SK-N-SH (cell line): ENCODE data around the gene STX16. TPM values are rescaled to one million over a fixed set of nuclear protein-coding genes. Genes with fewer than 3 reads are reported as not detected.

ENCODE experiments used
- CTCF ChIA-PET: fragments of 300-600, 350-600 bp; formaldehyde crosslinking; extraction: SDS; loops from one replicate; lab custom pipeline; 2021; lab: Yijun Ruan, JAX
- POLR2A ChIA-PET: fragments of 350-600 bp; sonication (Branson Sonifier 250); formaldehyde crosslinking; extraction: SDS; loops from one replicate; lab custom pipeline; 2020; ENCODE audit warnings: antibody characterized with exemption, inconsistent platforms; lab: Yijun Ruan, JAX
- DNase-seq: peaks from one replicate; pipeline ENCODE4 v3.0.0; 2012
- H2AFZ ChIP-seq: fragments of 200-600 bp; sonication (generic); 2 replicates; pipeline ENCODE4 v1.8.1; 2016; ENCODE audit warnings: antibody characterized with exemption, mild to moderate bottlenecking, low read depth
- H3F3A ChIP-seq: fragments of 200-600 bp; sonication (generic); replicated peaks from 2 replicates; pipeline ENCODE3; 2016; ENCODE audit warnings: antibody characterized with exemption, mild to moderate bottlenecking; ENCODE audit not compliant: insufficient read depth
- H3K27ac ChIP-seq, 2 experiments: fragments of 200-500 bp in 1 of 2; fragments of 200-600 bp in 1 of 2; sonication (Bioruptor generic) in 1 of 2; sonication (generic), shearing (Covaris generic) in 1 of 2; 2 replicates each; pipeline versions ENCODE4 v1.5.1 to v1.6.1; 2014 to 2016; ENCODE audit warnings: low read depth in 2 of 2, inconsistent platforms in 1 of 2, low read length in 1 of 2, mild to moderate bottlenecking in 1 of 2, mixed read lengths in 1 of 2
- H3K27me3 ChIP-seq: fragments of 200-600 bp; sonication (generic), shearing (Covaris generic); 2 replicates; pipeline ENCODE4 v1.6.1; 2016; ENCODE audit warnings: mixed run types; ENCODE audit not compliant: insufficient read depth
- H3K36me3 ChIP-seq, 2 experiments: fragments of 200-500 bp in 1 of 2; fragments of 200-600 bp in 1 of 2; sonication (Bioruptor generic) in 1 of 2; sonication (generic) in 1 of 2; replicated peaks in 1 of 2; 2 replicates each; pipeline versions ENCODE3 to v1.5.1; 2014 to 2016; ENCODE audit warnings: low read length in 1 of 2, mild to moderate bottlenecking in 1 of 2; ENCODE audit not compliant: insufficient read depth in 2 of 2, control insufficient read depth in 1 of 2
- H3K4me1 ChIP-seq, 2 experiments: fragments of 200-500 bp in 1 of 2; fragments of 200-600 bp in 1 of 2; sonication (Bioruptor generic) in 1 of 2; sonication (generic), shearing (Covaris generic) in 1 of 2; 2 replicates each; pipeline versions ENCODE4 v1.5.1 to v1.6.1; 2014 to 2016; ENCODE audit warnings: low read depth in 1 of 2, low read length in 1 of 2, mixed run types in 1 of 2; ENCODE audit not compliant: insufficient read depth in 2 of 2, control insufficient read depth in 1 of 2
- H3K4me2 ChIP-seq: fragments of 200-600 bp; sonication (generic), shearing (Covaris generic); 2 replicates; pipeline ENCODE4 v1.6.1; 2017; ENCODE audit warnings: mixed run types
- H3K4me3 ChIP-seq, 2 experiments: fragments of 200-500 bp in 1 of 2; fragments of 200-600 bp in 1 of 2; sonication (Bioruptor generic) in 1 of 2; sonication (generic), shearing (Covaris generic) in 1 of 2; 2 replicates each; pipeline versions ENCODE4 v1.5.1 to v1.8.1; 2014 to 2016; ENCODE audit warnings: low read depth in 2 of 2, inconsistent platforms in 1 of 2, low read length in 1 of 2, mild to moderate bottlenecking in 1 of 2, mixed read lengths in 1 of 2, moderate library complexity in 1 of 2
- H3K79me2 ChIP-seq: fragments of 200-600 bp; sonication (generic); 2 replicates; pipeline ENCODE4 v1.8.1; 2017; ENCODE audit warnings: mild to moderate bottlenecking; ENCODE audit not compliant: insufficient read depth
- H3K9ac ChIP-seq: fragments of 200-600 bp; sonication (generic); 2 replicates; pipeline ENCODE4 v1.6.1; 2017; ENCODE audit warnings: mixed run types
- H3K9me2 ChIP-seq: fragments of 200-600 bp; sonication (generic); 2 replicates; pipeline ENCODE4 v1.6.1; 2017; ENCODE audit warnings: mixed run types
- H3K9me3 ChIP-seq: fragments of 200-600 bp; sonication (generic); 2 replicates; pipeline ENCODE4 v1.6.1; 2017; ENCODE audit warnings: mixed run types, mild to moderate bottlenecking, moderate library complexity
- H4K20me1 ChIP-seq: fragments of 200-600 bp; sonication (generic); 2 replicates; pipeline ENCODE4 v1.6.1; 2017; ENCODE audit warnings: mild to moderate bottlenecking, mixed run types; ENCODE audit not compliant: insufficient read depth
- CHD2 ChIP-seq: fragments of 150-350 bp; IDR thresholded peaks from 2 replicates; pipeline ENCODE4 v1.6.1; 2018; ENCODE audit warnings: low read length; ENCODE audit not compliant: partially characterized antibody
- ELF1 ChIP-seq: IDR thresholded peaks from 2 replicates; pipeline ENCODE4 v1.4.0; 2012
- EP300 ChIP-seq, 2 experiments: IDR thresholded peaks; 2 replicates each; pipeline versions ENCODE4 v1.4.0 to v1.6.1; 2012; ENCODE audit warnings: borderline replicate concordance in 1 of 2, low read depth in 1 of 2, low read length in 1 of 2
- EZH2phosphoT487 ChIP-seq: fragments of 200-600 bp; sonication (generic); IDR thresholded peaks from 2 replicates; pipeline ENCODE4 v1.6.1; 2017; ENCODE audit warnings: low read depth, mixed run types, mild to moderate bottlenecking, antibody characterized with exemption, moderate library complexity, borderline replicate concordance
- FOSL2 ChIP-seq: IDR thresholded peaks from 2 replicates; pipeline ENCODE4 v1.4.0; 2012; ENCODE audit warnings: low read depth, mild to moderate bottlenecking, moderate library complexity, borderline replicate concordance
- FOXM1 ChIP-seq: IDR thresholded peaks from 2 replicates; pipeline ENCODE4 v1.4.0; 2012; ENCODE audit warnings: low read depth, mild to moderate bottlenecking
- GABPA ChIP-seq: IDR thresholded peaks from 2 replicates; pipeline ENCODE4 v1.4.0; 2012; ENCODE audit warnings: low read depth, mild to moderate bottlenecking
- GATA2 ChIP-seq: sonication (generic); formaldehyde crosslinking; IDR thresholded peaks from 2 replicates; pipeline ENCODE4 v1.5.0; 2020; ENCODE audit warnings: mild to moderate bottlenecking, missing genetic modification reagents
- JUND ChIP-seq: IDR thresholded peaks from 2 replicates; pipeline ENCODE4 v1.4.0; 2012
- MAX ChIP-seq: IDR thresholded peaks from 2 replicates; pipeline ENCODE4 v1.4.0; 2012; ENCODE audit warnings: low read depth
- MEF2A ChIP-seq: IDR thresholded peaks from 2 replicates; pipeline ENCODE4 v1.4.0; 2012; ENCODE audit warnings: low read depth, borderline replicate concordance
- MXI1 ChIP-seq: IDR thresholded peaks from 2 replicates; pipeline ENCODE4 v1.6.1; 2012; ENCODE audit warnings: mild to moderate bottlenecking, low read depth, low read length, improper control_type of control experiment
- POLR2AphosphoS5 ChIP-seq: IDR thresholded peaks from 2 replicates; pipeline ENCODE4 v1.6.1; 2012; ENCODE audit warnings: low read depth, low read length
- RCOR1 ChIP-seq: fragments of 150-350 bp; IDR thresholded peaks from 2 replicates; pipeline ENCODE4 v1.6.1; 2017; ENCODE audit warnings: antibody characterized with exemption, low read length
- RXRA ChIP-seq: IDR thresholded peaks from 2 replicates; pipeline ENCODE4 v1.4.0; 2012; ENCODE audit warnings: low read depth, mild to moderate bottlenecking, borderline replicate concordance
- TAF1 ChIP-seq: IDR thresholded peaks from 2 replicates; pipeline ENCODE4 v1.6.1; 2012; ENCODE audit warnings: low read depth, mild to moderate bottlenecking, low read length, moderate library complexity, borderline replicate concordance
- TCF12 ChIP-seq: IDR thresholded peaks from 2 replicates; pipeline ENCODE4 v1.4.0; 2012
- TEAD4 ChIP-seq: IDR thresholded peaks from 2 replicates; pipeline ENCODE4 v1.4.0; 2012; ENCODE audit warnings: mild to moderate bottlenecking, borderline replicate concordance; ENCODE audit not compliant: insufficient read depth
- USF1 ChIP-seq: IDR thresholded peaks from 2 replicates; pipeline ENCODE4 v1.4.0; 2012; ENCODE audit warnings: low read depth, borderline replicate concordance
- USF2 ChIP-seq: fragments of 150-350 bp; IDR thresholded peaks from 2 replicates; pipeline ENCODE4 v1.6.1; 2017; ENCODE audit warnings: antibody characterized with exemption, low read length, low read depth, borderline replicate concordance
- YY1 ChIP-seq: IDR thresholded peaks from 2 replicates; pipeline ENCODE4 v1.4.0; 2012; ENCODE audit warnings: low read depth, mild to moderate bottlenecking
- WGBS: methylation state at CpG from one replicate; pipeline ENCODE4 v1.1.6; 2017; ENCODE audit warnings: low lambda C conversion rate; 5-methylcytosine and 5-hydroxymethylcytosine counted together
- polyA plus RNA-seq, 3 experiments: library from polyadenylated mRNA; depleted of rRNA; stranded (reverse); fragments of >200 nt; gene quantifications; 2 replicates each; pipeline ENCODE4 v1.2.3, GENCODE V29; 2012

STX16 gene
- polyA plus RNA-seq, 1 of the 3 experiments (the other 2 are of a cell fraction): 63.8 TPM

GRCh38 chr20:58697201-58697866 is 46.3 kb downstream of the STX16 start (continued):
- TF ChIP-seq POLR2AphosphoS5 (no peak), FOXM1 (no peak), EZH2phosphoT487 (no peak), RXRA (no peak), FOSL2 (no peak), MAX (no peak), TAF1 (no peak), JUND (no peak)

GRCh38 chr20:58697867-58698703 is 47.0 kb downstream of the STX16 start:
- Histone ChIP-seq H3K9me2 (no peaks in the 10 kb centered on the region), H3K36me3 (peaks cover 0 to 2% of the 10 kb centered on the region in 2 experiments), H2AFZ (no peak overlapping the region), H3K9ac (no peak overlapping the region), H3K9me3 (no peaks in the 10 kb centered on the region), H3K27ac (no peak overlapping the region), H3K4me3 (no peak overlapping the region), H4K20me1 (no peaks in the 10 kb centered on the region), H3K4me1 (no peaks in the 10 kb centered on the region; a peak in 1 of 4 replicates), H3K79me2 (no peaks in the 10 kb centered on the region), H3K4me2 (no peak overlapping the region), H3F3A (no peaks in the 10 kb centered on the region), H3K27me3 (no peaks in the 10 kb centered on the region)
- ChIA-PET CTCF (no interaction called here), POLR2A (no interaction called here)
- TF ChIP-seq TEAD4 (no peak), YY1 (no peak), GABPA (no peak), MXI1 (no peak), RXRA (no peak), USF2 (no peak), CHD2 (no peak), TCF12 (no peak), RCOR1 (no peak), ELF1 (no peak), MEF2A (no peak), TAF1 (no peak), GATA2 (CRISPR knock-in tag) (no peak), USF1 (no peak), POLR2AphosphoS5 (no peak), EP300 (IDR thresholded peaks at IDR 0.05; ENCODE audit: borderline replicate concordance in 1 of 2, low read depth in 1 of 2, low read length in 1 of 2) (no peak)
- DNase-seq: no peak
- 87% methylated on average over 14 of the region's 15 CpGs for WGBS
